Smooth muscle cell (in vitro differentiated cells): ENCODE results near the gene PHACTR3. TPM values are rescaled to one million over a fixed set of nuclear protein-coding genes. Genes with fewer than 3 reads are reported as not detected.

Experiments used
- DNase-seq: peaks from one replicate; lab custom pipeline; 2025; ENCODE audit not compliant: unreplicated experiment; lab: John Stamatoyannopoulos, UW
- H2AFZ ChIP-seq: fragments of 200-600 bp; sonication (generic); 2 replicates; pipeline ENCODE4 v1.6.0; 2016; ENCODE audit warnings: antibody characterized with exemption, low read depth, mild to moderate bottlenecking
- H3F3A ChIP-seq: fragments of 200-600 bp; sonication (generic); 2 replicates; pipeline ENCODE4 v1.6.0; 2017; ENCODE audit warnings: antibody characterized with exemption, low read depth
- H3K27ac ChIP-seq: fragments of 200-600 bp; sonication (generic); 2 replicates; pipeline ENCODE4 v1.5.1; 2016; ENCODE audit warnings: low read depth, mild to moderate bottlenecking
- H3K27me3 ChIP-seq: fragments of 200-600 bp; sonication (generic); 2 replicates; pipeline ENCODE4 v1.6.1; 2016; ENCODE audit warnings: low read depth, mild to moderate bottlenecking
- H3K36me3 ChIP-seq: fragments of 200-600 bp; sonication (generic); 2 replicates; pipeline ENCODE4 v1.5.1; 2016; ENCODE audit warnings: low read depth
- H3K4me1 ChIP-seq: fragments of 200-600 bp; sonication (generic); 2 replicates; pipeline ENCODE4 v1.5.1; 2016; ENCODE audit warnings: low read depth
- H3K4me2 ChIP-seq: fragments of 200-600 bp; sonication (generic); 2 replicates; pipeline ENCODE4 v1.6.0; 2016; ENCODE audit warnings: mild to moderate bottlenecking
- H3K4me3 ChIP-seq: fragments of 200-600 bp; sonication (generic); 2 replicates; pipeline ENCODE4 v1.5.1; 2016; ENCODE audit warnings: mild to moderate bottlenecking
- H3K79me2 ChIP-seq: fragments of 200-600 bp; sonication (generic); 2 replicates; pipeline ENCODE4 v1.6.0; 2016; ENCODE audit warnings: low read depth, mild to moderate bottlenecking
- H3K9ac ChIP-seq: fragments of 200-600 bp; sonication (generic); 2 replicates; pipeline ENCODE4 v1.6.0; 2016; ENCODE audit warnings: low read depth
- H3K9me3 ChIP-seq: fragments of 200-600 bp; sonication (generic); replicated peaks from 2 replicates; pipeline ENCODE4 v1.5.1; 2016; ENCODE audit warnings: low read depth
- H4K20me1 ChIP-seq: fragments of 200-600 bp; sonication (generic); 2 replicates; pipeline ENCODE4 v1.6.0; 2016; ENCODE audit warnings: low read depth
- WGBS: methylation state at CpG from one replicate; pipeline ENCODE4 v1.1.7; 2016; ENCODE audit warnings: low lambda C conversion rate; 5-methylcytosine and 5-hydroxymethylcytosine counted together
- polyA plus RNA-seq: library from polyadenylated mRNA; unstranded; fragments of >200 nt; fragmentation: Nextera tagmentation; extraction: Ambion mirVana; gene quantifications from 2 replicates; pipeline ENCODE4 v1.2.1, GENCODE V29; 2016
- total RNA-seq: library from RNA; depleted of rRNA; stranded (reverse); fragments of >200 nt; gene quantifications from 2 replicates; pipeline ENCODE4 v1.2.3, GENCODE V29; 2014
- TF ChIP-seq, protein P1 (sequence below): fragments of 200-600 bp; sonication (generic); IDR thresholded peaks from 2 replicates; pipeline ENCODE4 v1.5.1; 2017; ENCODE audit warnings: borderline replicate concordance, mild to moderate bottlenecking, antibody characterized with exemption; ENCODE audit not compliant: insufficient read depth, poor library complexity, severe bottlenecking

Gene PHACTR3
- total and polyA plus RNA-seq, 2 experiments from 2014 or later: 0.76 to 2.6 TPM

DNA sequence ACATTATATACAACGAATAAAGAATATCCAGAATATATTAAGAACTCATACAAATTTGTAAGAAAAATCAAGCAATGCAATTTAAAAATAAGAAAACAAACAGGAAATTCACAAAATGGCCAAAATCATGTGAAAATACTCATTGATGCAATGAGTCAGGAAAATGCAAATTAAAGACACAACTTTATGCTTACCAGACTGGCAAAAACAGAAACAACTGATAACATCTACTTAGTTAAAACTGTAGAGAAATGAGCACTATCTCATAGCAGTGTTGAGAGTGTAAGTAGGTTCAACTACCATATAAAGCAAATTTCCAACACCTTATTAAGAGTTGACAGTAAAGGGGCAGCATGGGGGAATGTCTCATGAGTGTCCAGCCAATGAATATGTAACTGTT, 266.8 kb downstream of the PHACTR3 start:
- Histone ChIP-seq H3K36me3 (no peaks in the 10 kb centered on the region), H3K9ac (no peak overlapping the region), H3K4me3 (no peak overlapping the region), H3K9me3 (no peaks in the 10 kb centered on the region), H3K27me3 (peaks cover 10% of the 10 kb centered on the region), H3K4me2 (no peak overlapping the region), H4K20me1 (no peaks in the 10 kb centered on the region), H3K27ac (no peak overlapping the region), H3K4me1 (peaks cover 3% of the 10 kb centered on the region), H3K79me2 (no peaks in the 10 kb centered on the region), H2AFZ (no peak overlapping the region), H3F3A (no peaks in the 10 kb centered on the region)
- TF ChIP-seq, protein P1, sequence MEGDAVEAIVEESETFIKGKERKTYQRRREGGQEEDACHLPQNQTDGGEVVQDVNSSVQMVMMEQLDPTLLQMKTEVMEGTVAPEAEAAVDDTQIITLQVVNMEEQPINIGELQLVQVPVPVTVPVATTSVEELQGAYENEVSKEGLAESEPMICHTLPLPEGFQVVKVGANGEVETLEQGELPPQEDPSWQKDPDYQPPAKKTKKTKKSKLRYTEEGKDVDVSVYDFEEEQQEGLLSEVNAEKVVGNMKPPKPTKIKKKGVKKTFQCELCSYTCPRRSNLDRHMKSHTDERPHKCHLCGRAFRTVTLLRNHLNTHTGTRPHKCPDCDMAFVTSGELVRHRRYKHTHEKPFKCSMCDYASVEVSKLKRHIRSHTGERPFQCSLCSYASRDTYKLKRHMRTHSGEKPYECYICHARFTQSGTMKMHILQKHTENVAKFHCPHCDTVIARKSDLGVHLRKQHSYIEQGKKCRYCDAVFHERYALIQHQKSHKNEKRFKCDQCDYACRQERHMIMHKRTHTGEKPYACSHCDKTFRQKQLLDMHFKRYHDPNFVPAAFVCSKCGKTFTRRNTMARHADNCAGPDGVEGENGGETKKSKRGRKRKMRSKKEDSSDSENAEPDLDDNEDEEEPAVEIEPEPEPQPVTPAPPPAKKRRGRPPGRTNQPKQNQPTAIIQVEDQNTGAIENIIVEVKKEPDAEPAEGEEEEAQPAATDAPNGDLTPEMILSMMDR: no peak
- no peak for DNase-seq
- WGBS: 77% methylated on average over 1 of the region's 1 CpG

DNA sequence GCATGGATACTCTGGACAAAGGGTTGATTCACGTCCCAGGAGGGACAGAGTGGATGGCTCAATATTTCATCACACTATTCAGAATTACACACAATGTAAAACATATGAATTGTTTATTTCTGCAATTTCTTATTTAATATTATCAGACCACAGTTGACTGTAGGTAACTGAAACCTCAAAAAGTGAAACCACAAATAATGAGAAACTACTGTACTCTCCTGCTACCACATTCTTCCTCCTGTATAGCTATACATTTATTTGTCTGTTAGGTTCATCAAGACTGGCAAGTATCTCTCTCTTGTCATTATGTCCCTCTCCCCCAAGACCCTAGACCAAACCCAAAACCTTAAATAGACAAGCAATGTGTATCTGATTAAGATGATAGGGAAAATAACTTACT, 269.1 kb downstream of the PHACTR3 start:
- no peak for DNase-seq
- 76% methylated on average over 1 of the region's 1 CpG for WGBS
- no peak overlapping the region for H3K9ac ChIP-seq
- peaks cover 3% of the 10 kb centered on the region for H3K27me3 ChIP-seq
- no peak overlapping the region for H3K27ac ChIP-seq
- no peak overlapping the region for H2AFZ ChIP-seq
- H3K4me1 ChIP-seq: no peaks in the 10 kb centered on the region
- TF ChIP-seq, protein P1: no peak
- H3K4me3 ChIP-seq: no peak overlapping the region
- H3K4me2 ChIP-seq: no peak overlapping the region
- H3K9me3 ChIP-seq: no peaks in the 10 kb centered on the region
- H3F3A ChIP-seq: no peaks in the 10 kb centered on the region
- H4K20me1 ChIP-seq: no peaks in the 10 kb centered on the region
- no peaks in the 10 kb centered on the region for H3K36me3 ChIP-seq
- no peaks in the 10 kb centered on the region for H3K79me2 ChIP-seq

DNA sequence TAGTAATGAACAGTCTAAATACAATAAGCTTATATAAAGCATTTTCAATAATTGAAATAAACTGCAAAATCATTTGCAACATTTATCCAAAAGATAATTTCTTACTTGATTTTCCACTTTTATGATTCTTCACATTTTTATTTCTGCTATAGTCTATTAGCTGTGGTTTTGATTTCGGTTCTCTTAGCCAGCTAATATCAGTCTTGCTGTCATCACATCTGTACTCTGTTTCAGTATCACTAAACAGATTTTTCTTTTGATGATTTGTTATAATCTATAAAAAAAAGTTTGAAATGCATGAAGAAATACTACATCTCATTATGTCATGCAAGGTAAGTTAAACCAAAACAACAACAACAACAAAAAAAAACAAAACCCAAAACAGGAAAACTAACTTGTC, 275.9 kb downstream of the PHACTR3 start:
- no peaks in the 10 kb centered on the region for H3K36me3 ChIP-seq
- no peak for DNase-seq
- WGBS: 90% methylated on average over 1 of the region's 1 CpG
- H3K79me2 ChIP-seq: no peaks in the 10 kb centered on the region
- no peak overlapping the region for H3K4me2 ChIP-seq
- no peaks in the 10 kb centered on the region for H3K9me3 ChIP-seq
- H3K27ac ChIP-seq: no peak overlapping the region
- no peak overlapping the region for H3K4me3 ChIP-seq
- no peak overlapping the region for H2AFZ ChIP-seq
- H3K4me1 ChIP-seq: no peaks in the 10 kb centered on the region
- H3K9ac ChIP-seq: no peak overlapping the region
- no peaks in the 10 kb centered on the region for H3K27me3 ChIP-seq
- TF ChIP-seq, protein P1: no peak
- no peaks in the 10 kb centered on the region for H3F3A ChIP-seq
- no peaks in the 10 kb centered on the region for H4K20me1 ChIP-seq

DNA sequence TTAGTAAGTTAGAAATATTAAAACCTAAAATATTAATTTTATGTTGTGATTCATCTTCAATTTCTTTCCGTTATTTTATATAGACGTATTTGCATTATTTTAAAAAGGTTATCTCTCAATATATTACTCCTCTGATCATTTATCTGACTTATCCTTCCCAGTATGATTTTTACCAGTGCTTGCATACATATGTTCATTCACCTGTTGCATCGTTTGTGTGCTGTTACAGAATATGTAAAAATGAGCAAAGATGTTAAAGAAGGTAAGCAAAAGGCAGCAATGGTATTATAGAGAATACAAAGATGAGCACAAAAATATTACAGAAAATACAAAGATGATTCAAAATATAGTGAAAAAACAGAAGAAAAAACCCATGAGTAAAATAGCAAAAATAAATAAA, 280.2 kb downstream of the PHACTR3 start:
- WGBS: 71% methylated on average over 3 of the region's 3 CpGs
- Histone ChIP-seq H3F3A (no peaks in the 10 kb centered on the region), H3K79me2 (no peaks in the 10 kb centered on the region), H3K4me2 (no peak overlapping the region), H3K4me3 (no peak overlapping the region), H4K20me1 (no peaks in the 10 kb centered on the region), H2AFZ (no peak overlapping the region), H3K27ac (no peak overlapping the region), H3K36me3 (no peaks in the 10 kb centered on the region), H3K9ac (no peak overlapping the region), H3K9me3 (no peaks in the 10 kb centered on the region), H3K27me3 (no peaks in the 10 kb centered on the region), H3K4me1 (no peaks in the 10 kb centered on the region)
- TF ChIP-seq, protein P1: no peak
- DNase-seq: no peak
